Fibroblast of lung (primary cell): ENCODE data around the gene SBNO2. TPM values are rescaled to one million over a fixed set of nuclear protein-coding genes. Genes with fewer than 3 reads are reported as not detected.
A peak's percentile ranks its signal among the peaks of the same experiment; 100 is the strongest.

ENCODE experiments used
- DNase-seq, 2 donors: peaks; one replicate each; pipeline versions ENCODE4 v3.0.0 to v3.0.0-alpha.2; 2010; ENCODE audit warnings: low read depth in 2 of 2
- H2AFZ ChIP-seq: 2 replicates; pipeline ENCODE4 v1.5.1; 2012; ENCODE audit warnings: low read length, control low read depth, inconsistent platforms
- H3K27ac ChIP-seq: 2 replicates; pipeline ENCODE4 v1.5.1; 2011; ENCODE audit warnings: low read length, control low read depth; ENCODE audit not compliant: insufficient read depth
- H3K27me3 ChIP-seq: 2 replicates; pipeline ENCODE4 v1.5.1; 2011; ENCODE audit warnings: mild to moderate bottlenecking, low read length; ENCODE audit not compliant: control insufficient read depth, insufficient read depth
- H3K36me3 ChIP-seq: 2 replicates; pipeline ENCODE4 v1.5.1; 2011; ENCODE audit warnings: low read length; ENCODE audit not compliant: control insufficient read depth, insufficient read depth
- H3K4me1 ChIP-seq: 2 replicates; pipeline ENCODE4 v1.5.1; 2011; ENCODE audit warnings: low read length; ENCODE audit not compliant: control insufficient read depth, insufficient read depth; ENCODE audit errors: extremely low read depth
- H3K4me2 ChIP-seq: 2 replicates; pipeline ENCODE4 v1.5.1; 2011; ENCODE audit warnings: low read length, control low read depth; ENCODE audit not compliant: insufficient read depth; ENCODE audit errors: extremely low read depth
- H3K4me3 ChIP-seq, 4 experiments: fragments of 200-600 bp in 1 of 4; sonication (generic) in 1 of 4; replicated peaks in 1 of 4; 2 replicates each; pipeline ENCODE4 v1.5.1; 2011 to 2016; ENCODE audit warnings: low read length in 4 of 4, low read depth in 3 of 4, mild to moderate bottlenecking in 3 of 4, control low read depth in 2 of 4, inconsistent platforms in 1 of 4, mixed read lengths in 1 of 4; ENCODE audit not compliant: insufficient read depth in 1 of 4; ENCODE audit errors: control extremely low read depth in 1 of 4
- H3K79me2 ChIP-seq: 2 replicates; pipeline ENCODE4 v1.5.1; 2012; ENCODE audit warnings: mild to moderate bottlenecking, low read length, inconsistent platforms; ENCODE audit not compliant: control insufficient read depth, insufficient read depth
- H3K9ac ChIP-seq: 2 replicates; pipeline ENCODE4 v1.5.1; 2011; ENCODE audit warnings: mild to moderate bottlenecking, low read length, control low read depth; ENCODE audit not compliant: insufficient read depth
- H3K9me3 ChIP-seq: 2 replicates; pipeline ENCODE4 v1.5.1; 2012; ENCODE audit warnings: low read depth, low read length; ENCODE audit not compliant: control insufficient read depth, insufficient read depth
- H4K20me1 ChIP-seq: 2 replicates; pipeline ENCODE4 v1.5.1; 2011; ENCODE audit warnings: low read length; ENCODE audit not compliant: control insufficient read depth, insufficient read depth; ENCODE audit errors: extremely low read depth
- CTCF ChIP-seq, 2 donors: IDR thresholded peaks in 1 of 2; conservative IDR thresholded peaks in 1 of 2; 1 replicate in 1 of 2; 2 replicates in 1 of 2; pipeline ENCODE4 v1.5.1; 2011 to 2012; ENCODE audit warnings: low read length in 2 of 2, control low read depth in 1 of 2, inconsistent platforms in 1 of 2, low read depth in 1 of 2, mild to moderate bottlenecking in 1 of 2
- EZH2 ChIP-seq: IDR thresholded peaks from 2 replicates; pipeline ENCODE4 v1.5.1; 2012; ENCODE audit warnings: low read length, control low read depth, mild to moderate bottlenecking; ENCODE audit errors: missing control alignments
- polyA plus RNA-seq, 2 donors: library from polyadenylated mRNA; depleted of rRNA in 1 of 2; stranded (reverse) in 1 of 2; unstranded in 1 of 2; fragments of >200 nt; gene quantifications; 2 replicates each; pipeline ENCODE4 v1.2.1, GENCODE V29; 2011 to 2012; ENCODE audit warnings: missing spikeins in 1 of 2
- total RNA-seq: library from RNA; depleted of rRNA; stranded (reverse); fragments of >200 nt; gene quantifications from 2 replicates; pipeline ENCODE4 v1.2.1, GENCODE V29; 2014

SBNO2 gene
- total and polyA plus RNA-seq, 2 donors (not counting 1 experiment from before 2014, with no cell fraction given), result 12.6 to 55.8 TPM

- H3K4me3 ChIP-seq, result no peak overlapping the region
- no peaks in the 10 kb centered on the region for H4K20me1 ChIP-seq
- DNase-seq, result no peak
- no peak overlapping the region for H3K4me2 ChIP-seq
- H3K27me3 ChIP-seq, result no peaks in the 10 kb centered on the region
- H3K9me3 ChIP-seq, result no peaks in the 10 kb centered on the region
- H3K27ac ChIP-seq, result no peak overlapping the region
- no peak for TF ChIP-seq EZH2
- no peak for TF ChIP-seq CTCF (conservative IDR thresholded peaks at IDR 0.05 in 1 of 2, IDR thresholded peaks at IDR 0.05 in 1 of 2; ENCODE audit: low read depth in 1 of 2, low read length in 2 of 2)
- H3K36me3 ChIP-seq, result peaks cover 28% of the 10 kb centered on the region
- peaks cover 5% of the 10 kb centered on the region for H3K4me1 ChIP-seq
- peaks cover 27% of the 10 kb centered on the region for H3K79me2 ChIP-seq
- no peak overlapping the region for H2AFZ ChIP-seq
- no peak overlapping the region for H3K9ac ChIP-seq
Observed at GRCh38 chr19:1220477-1220930, 46.4 kb upstream of the SBNO2 start.

GRCh38 chr19:1219786-1220476, 45.9 kb upstream of the SBNO2 start:
- Histone ChIP-seq H3K4me2 (no peak overlapping the region), H3K9ac (no peak overlapping the region), H3K79me2 (peaks cover 33% of the 10 kb centered on the region), H3K4me1 (peaks cover 10% of the 10 kb centered on the region), H3K36me3 (peaks cover 28% of the 10 kb centered on the region), H3K27me3 (no peaks in the 10 kb centered on the region), H4K20me1 (no peaks in the 10 kb centered on the region), H3K9me3 (no peaks in the 10 kb centered on the region), H2AFZ (no peak overlapping the region), H3K4me3 (no peak overlapping the region), H3K27ac (no peak overlapping the region)
- no peak for DNase-seq
- TF ChIP-seq EZH2 (no peak), CTCF (conservative IDR thresholded peaks at IDR 0.05 in 1 of 2, IDR thresholded peaks at IDR 0.05 in 1 of 2; ENCODE audit: low read depth in 1 of 2, low read length in 2 of 2) (no peak)

- Histone ChIP-seq H3K27ac (peak overlapping the region; percentile 38), H3K9ac (peak overlapping the region; percentile 11), H3K4me2 (no peak overlapping the region), H3K27me3 (no peaks in the 10 kb centered on the region), H2AFZ (no peak overlapping the region), H4K20me1 (no peaks in the 10 kb centered on the region), H3K36me3 (peaks cover 26% of the 10 kb centered on the region), H3K4me1 (peaks cover 20% of the 10 kb centered on the region), H3K4me3 (no peak overlapping the region), H3K9me3 (no peaks in the 10 kb centered on the region), H3K79me2 (peaks cover 42% of the 10 kb centered on the region)
- TF ChIP-seq CTCF (conservative IDR thresholded peaks at IDR 0.05 in 1 of 2, IDR thresholded peaks at IDR 0.05 in 1 of 2; ENCODE audit: low read depth in 1 of 2, low read length in 2 of 2) (no peak), EZH2 (no peak)
- DNase-seq, result no peak
Observed at GRCh38 chr19:1218751-1219567, 44.9 kb upstream of the SBNO2 start.
